GM10266 (cell line): ENCODE measurements around the gene TRUB2.

Experiments used
- DNase-seq: peaks from one replicate; pipeline ENCODE4 v3.0.0; 2012; ENCODE audit errors: extremely low spot score
- TF ChIP-seq, protein P1 (sequence below): IDR thresholded peaks from 2 replicates; pipeline ENCODE4 v1.5.1; 2012; ENCODE audit warnings: mild to moderate bottlenecking, low read depth; ENCODE audit not compliant: control insufficient read depth, insufficient read depth; ENCODE audit errors: missing control alignments

TRUB2 gene, protein sequence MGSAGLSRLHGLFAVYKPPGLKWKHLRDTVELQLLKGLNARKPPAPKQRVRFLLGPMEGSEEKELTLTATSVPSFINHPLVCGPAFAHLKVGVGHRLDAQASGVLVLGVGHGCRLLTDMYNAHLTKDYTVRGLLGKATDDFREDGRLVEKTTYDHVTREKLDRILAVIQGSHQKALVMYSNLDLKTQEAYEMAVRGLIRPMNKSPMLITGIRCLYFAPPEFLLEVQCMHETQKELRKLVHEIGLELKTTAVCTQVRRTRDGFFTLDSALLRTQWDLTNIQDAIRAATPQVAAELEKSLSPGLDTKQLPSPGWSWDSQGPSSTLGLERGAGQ

GRCh38 chr9:128322404-128323211, at the start of gene TRUB2, which contains the start of gene COQ4:
TSS of gene TRUB2 (minus strand) at chr9:128322447. CDS start at chr9:128322408, 39 bp downstream.
TSS of gene COQ4 (plus strand) at chr9:128322839. CDS start at chr9:128322859, 20 bp downstream.
- DNase-seq: peak; percentile 95
- TF ChIP-seq, protein P1, sequence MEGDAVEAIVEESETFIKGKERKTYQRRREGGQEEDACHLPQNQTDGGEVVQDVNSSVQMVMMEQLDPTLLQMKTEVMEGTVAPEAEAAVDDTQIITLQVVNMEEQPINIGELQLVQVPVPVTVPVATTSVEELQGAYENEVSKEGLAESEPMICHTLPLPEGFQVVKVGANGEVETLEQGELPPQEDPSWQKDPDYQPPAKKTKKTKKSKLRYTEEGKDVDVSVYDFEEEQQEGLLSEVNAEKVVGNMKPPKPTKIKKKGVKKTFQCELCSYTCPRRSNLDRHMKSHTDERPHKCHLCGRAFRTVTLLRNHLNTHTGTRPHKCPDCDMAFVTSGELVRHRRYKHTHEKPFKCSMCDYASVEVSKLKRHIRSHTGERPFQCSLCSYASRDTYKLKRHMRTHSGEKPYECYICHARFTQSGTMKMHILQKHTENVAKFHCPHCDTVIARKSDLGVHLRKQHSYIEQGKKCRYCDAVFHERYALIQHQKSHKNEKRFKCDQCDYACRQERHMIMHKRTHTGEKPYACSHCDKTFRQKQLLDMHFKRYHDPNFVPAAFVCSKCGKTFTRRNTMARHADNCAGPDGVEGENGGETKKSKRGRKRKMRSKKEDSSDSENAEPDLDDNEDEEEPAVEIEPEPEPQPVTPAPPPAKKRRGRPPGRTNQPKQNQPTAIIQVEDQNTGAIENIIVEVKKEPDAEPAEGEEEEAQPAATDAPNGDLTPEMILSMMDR: no peak

DNA sequence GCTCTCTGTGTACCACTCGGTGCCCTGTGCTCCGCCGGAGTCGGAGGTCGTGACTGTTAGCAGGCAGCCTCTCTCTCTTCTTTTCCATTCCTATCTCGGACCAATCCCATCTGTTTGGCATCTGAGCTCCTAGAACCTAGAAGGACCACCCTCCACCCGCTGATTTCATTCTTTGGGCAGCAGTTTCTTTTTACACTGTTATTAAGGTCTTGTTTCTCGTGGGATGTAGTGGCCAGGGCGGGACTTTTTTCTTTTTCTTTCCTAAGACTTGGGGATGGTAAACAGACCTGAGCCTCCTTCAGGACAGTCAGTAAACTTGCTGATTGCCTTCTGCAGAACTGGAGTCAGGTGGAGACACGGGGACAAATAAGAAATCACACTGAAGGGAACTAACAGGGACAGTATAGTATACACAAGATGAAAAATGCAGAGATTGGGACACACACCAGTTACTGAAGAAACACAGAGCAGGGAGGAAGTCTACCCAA, 49.4 kb upstream of the TRUB2 start:
- DNase-seq: no peak
- TF ChIP-seq, protein P1: no peak

DNA sequence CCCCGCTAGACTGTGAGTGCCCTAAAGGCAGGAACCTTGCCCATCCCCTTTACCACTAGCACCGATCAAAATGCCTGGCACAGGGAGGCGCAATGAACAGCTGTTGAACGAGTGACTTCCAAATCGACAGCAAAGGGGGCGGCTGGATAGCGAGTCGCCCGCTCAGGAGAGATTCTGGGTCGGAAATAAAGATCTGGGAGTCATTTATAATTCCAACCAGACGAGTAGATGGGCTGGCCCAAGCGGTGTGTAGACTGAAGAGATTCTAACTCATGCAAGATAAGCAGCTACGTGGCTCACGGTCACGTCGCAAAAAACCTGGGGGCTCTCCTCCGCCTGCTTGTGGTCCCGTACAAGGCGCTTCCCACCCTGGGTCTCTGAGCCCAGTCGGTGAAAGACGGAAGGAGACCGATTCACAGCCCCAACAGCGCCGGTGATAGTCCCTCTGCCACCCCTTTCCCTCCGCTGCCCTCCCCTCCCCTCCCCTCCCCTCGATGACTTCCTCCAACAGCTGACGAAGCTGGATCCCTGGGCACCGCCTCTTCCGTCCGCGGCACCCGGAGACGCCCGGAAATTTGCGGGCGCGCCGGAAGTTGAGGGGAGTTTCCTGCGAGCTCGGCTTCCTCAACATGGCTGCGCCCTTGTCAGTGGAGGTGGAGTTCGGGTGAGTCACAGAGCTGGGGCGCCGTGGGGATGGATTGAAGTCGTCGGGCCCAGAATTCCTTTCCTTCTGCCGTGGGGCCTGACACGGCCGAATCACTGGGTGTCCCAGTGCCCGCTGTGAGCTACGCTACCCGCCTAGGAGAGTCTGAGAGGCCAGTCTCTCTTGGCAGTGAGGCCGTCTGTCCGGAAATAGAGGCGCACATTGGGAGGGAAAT, 48.7 kb upstream of the TRUB2 start, which contains the start of gene URM1:
URM1 (plus strand) TSS at position 623 of the 878 bp plus-strand sequence; CDS start at position 630, 7 bp downstream.
- peak; percentile 96 for DNase-seq
- TF ChIP-seq, protein P1: no peak

- TF ChIP-seq, protein P1: no peak
- no peak for DNase-seq
These were observed 48.1 kb upstream of the TRUB2 start for GRCh38 chr9:128370367-128370751.

DNA sequence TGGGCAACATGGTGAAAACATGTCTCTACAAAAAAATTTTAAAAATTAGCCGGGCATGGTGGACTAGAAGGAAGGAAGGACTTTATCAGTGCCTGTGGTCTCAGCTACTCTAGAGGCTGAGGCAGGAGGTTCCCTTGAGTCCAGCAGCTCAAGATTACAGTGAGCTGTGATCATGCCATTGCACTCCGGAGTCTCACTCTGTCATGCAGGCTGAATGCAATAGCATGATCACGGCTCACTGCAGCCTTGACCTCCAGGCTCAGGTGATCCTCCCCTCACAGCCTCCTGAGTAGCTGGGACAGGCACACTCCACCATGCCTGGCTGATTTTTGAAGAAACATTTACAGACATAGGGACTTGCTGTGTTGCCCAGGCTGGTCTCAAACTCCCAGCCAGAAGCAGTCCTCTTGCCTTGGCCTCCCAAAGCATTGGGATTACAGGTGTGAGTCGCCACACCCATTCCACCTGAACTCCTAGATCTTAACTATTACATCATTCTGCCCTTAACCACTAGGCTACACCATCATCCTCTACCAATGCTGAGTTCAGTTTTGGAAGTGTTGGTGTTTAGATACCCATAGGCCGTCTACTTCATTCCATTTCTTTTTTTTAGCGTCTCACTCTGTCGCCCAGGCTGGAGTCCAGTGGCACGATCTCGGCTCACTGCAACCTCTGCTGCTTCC, 46.9 kb upstream of the TRUB2 start:
- no peak for DNase-seq
- TF ChIP-seq, protein P1: no peak

- no peak for DNase-seq
- TF ChIP-seq, protein P1: no peak
These were observed 43.3 kb upstream of the TRUB2 start for GRCh38 chr9:128365525-128365924.
